AG04450 (cell line): ENCODE results near the gene GRHL1. TPM values are rescaled to one million over a fixed set of nuclear protein-coding genes. Genes with fewer than 3 reads are reported as not detected.

Experiments
- CTCF ChIA-PET: fragments of 300-600, 350-600 bp; formaldehyde crosslinking; extraction: SDS; loops from one replicate; lab custom pipeline; 2022; ENCODE audit warnings: antibody characterized with exemption, inconsistent platforms; lab: Charles Lee
- POLR2A ChIA-PET: fragments of 350-600 bp; formaldehyde crosslinking; extraction: SDS; loops from one replicate; lab custom pipeline; 2021; ENCODE audit warnings: antibody characterized with exemption, inconsistent platforms; lab: Yijun Ruan, JAX
- DNase-seq: peaks from one replicate; pipeline ENCODE4 v3.0.0-alpha.2; 2011; ENCODE audit warnings: low read depth, low spot score
- H3K27ac ChIP-seq: one replicate; pipeline ENCODE4 v1.5.1; 2012; ENCODE audit warnings: low read depth, low read length, control low read depth
- H3K27me3 ChIP-seq: one replicate; pipeline ENCODE4 v1.6.0; 2012; ENCODE audit warnings: low read length; ENCODE audit not compliant: control insufficient read depth, insufficient read depth
- H3K4me3 ChIP-seq: 2 replicates; pipeline ENCODE4 v1.5.1; 2011; ENCODE audit warnings: mild to moderate bottlenecking, low read depth, low read length, control low read depth
- H3K9me3 ChIP-seq: 2 replicates; pipeline ENCODE4 v1.5.1; 2012; ENCODE audit warnings: low read length; ENCODE audit not compliant: control insufficient read depth, insufficient read depth
- polyA plus RNA-seq: library from polyadenylated mRNA; depleted of rRNA; stranded (reverse); fragments of >200 nt; gene quantifications from 2 replicates; pipeline ENCODE4 v1.2.3, GENCODE V29; 2011
- TF ChIP-seq, protein P1 (sequence below): IDR thresholded peaks from 2 replicates; pipeline ENCODE4 v1.5.1; 2011; ENCODE audit warnings: low read depth, low read length, control low read depth, inconsistent platforms

GRHL1 gene
- polyA plus RNA-seq, 1 experiment: 0.64 TPM

DNA sequence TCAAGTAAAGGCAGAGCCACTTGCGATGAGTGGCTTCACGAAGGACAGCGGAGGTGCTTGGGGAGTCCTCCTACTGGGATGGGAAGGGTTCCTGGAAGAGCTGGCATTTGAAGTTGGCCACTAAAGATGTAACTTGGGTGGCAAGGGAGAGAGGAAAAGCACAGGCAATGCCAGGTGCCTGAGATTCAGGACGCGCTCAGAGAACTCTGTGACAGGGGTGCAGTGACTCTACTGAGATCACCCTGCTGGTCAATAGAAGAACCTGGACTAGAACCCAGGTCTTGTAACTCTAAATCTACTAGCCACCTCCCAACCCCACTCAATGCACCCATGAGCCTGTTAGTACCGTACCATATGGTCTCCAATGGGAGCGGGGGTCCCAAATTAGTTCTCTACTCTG is 5.4 kb upstream of the GRHL1 start:
- CTCF ChIA-PET: interaction anchor here (0.9 to 2.8 kb wide), 2 partner anchors 38 to 133 kb away, joined by 3 to 9 read pairs; no protein-coding TSS in a partner anchor
- Histone ChIP-seq H3K4me3 (no peak overlapping the region), H3K27ac (no peak overlapping the region), H3K27me3 (peaks cover 9% of the 10 kb centered on the region), H3K9me3 (no peaks in the 10 kb centered on the region; the same call in 1 of the 2 replicates)
- TF ChIP-seq, protein P1, sequence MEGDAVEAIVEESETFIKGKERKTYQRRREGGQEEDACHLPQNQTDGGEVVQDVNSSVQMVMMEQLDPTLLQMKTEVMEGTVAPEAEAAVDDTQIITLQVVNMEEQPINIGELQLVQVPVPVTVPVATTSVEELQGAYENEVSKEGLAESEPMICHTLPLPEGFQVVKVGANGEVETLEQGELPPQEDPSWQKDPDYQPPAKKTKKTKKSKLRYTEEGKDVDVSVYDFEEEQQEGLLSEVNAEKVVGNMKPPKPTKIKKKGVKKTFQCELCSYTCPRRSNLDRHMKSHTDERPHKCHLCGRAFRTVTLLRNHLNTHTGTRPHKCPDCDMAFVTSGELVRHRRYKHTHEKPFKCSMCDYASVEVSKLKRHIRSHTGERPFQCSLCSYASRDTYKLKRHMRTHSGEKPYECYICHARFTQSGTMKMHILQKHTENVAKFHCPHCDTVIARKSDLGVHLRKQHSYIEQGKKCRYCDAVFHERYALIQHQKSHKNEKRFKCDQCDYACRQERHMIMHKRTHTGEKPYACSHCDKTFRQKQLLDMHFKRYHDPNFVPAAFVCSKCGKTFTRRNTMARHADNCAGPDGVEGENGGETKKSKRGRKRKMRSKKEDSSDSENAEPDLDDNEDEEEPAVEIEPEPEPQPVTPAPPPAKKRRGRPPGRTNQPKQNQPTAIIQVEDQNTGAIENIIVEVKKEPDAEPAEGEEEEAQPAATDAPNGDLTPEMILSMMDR: no peak
- DNase-seq: no peak
- POLR2A ChIA-PET: interaction anchor here (0.6 kb wide), 1 partner anchor 99 kb away, joined by 3 read pairs; no protein-coding TSS in a partner anchor

DNA sequence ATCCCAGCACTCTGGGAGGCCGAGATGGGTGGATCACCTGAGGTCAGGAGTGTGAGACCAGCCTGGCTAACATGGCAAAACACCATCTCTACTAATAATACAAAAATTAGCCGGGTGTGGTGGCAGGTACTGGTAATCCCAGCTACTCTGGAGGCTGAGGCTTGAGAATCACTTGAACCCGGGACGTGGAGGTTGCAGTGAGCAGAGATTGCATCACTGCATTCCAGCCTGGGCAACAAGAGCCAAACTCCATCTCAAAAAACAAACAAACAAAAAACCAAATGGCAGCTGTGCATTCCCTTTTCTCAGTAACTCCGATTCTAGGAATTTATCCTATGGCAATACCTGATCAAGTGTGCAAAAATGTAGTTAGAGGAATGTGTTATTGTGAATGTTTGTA is 4.7 kb upstream of the GRHL1 start:
- H3K27me3 ChIP-seq: peaks cover 9% of the 10 kb centered on the region
- ChIA-PET CTCF (interaction anchor here (0.9 to 2.8 kb wide), 3 partner anchors 38 to 133 kb away, joined by 3 to 9 read pairs (median 4); no protein-coding TSS in a partner anchor), POLR2A (interaction anchor here (0.6 to 0.8 kb wide), 2 partner anchors 61 to 98 kb away, joined by 3 read pairs; no protein-coding TSS in a partner anchor)
- no peak for DNase-seq
- H3K9me3 ChIP-seq: no peaks in the 10 kb centered on the region; the same call in 1 of the 2 replicates
- TF ChIP-seq, protein P1: no peak
- peak overlapping the region; percentile 39 for H3K27ac ChIP-seq
- H3K4me3 ChIP-seq: no peak overlapping the region

DNA sequence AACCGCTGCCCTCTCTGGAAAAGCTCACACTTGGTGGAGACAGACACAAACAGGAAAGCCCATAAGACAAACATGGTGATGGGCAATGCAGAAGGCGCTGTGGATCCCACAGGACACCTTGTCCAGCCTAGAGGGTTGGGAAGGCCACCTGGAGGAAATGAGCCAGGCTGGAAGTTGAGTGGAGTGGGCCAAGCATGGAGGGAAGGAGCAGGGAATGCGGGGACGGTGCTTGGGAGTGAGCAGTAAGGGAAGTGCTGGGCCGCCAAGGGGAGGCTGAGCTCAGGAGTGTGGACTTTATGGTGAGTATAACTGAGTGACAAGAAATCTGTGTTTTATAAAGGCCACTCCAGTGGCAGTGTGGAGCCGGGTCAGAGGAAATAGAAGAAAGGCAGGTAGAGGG is 2.8 kb upstream of the GRHL1 start:
- no peak for DNase-seq
- H3K4me3 ChIP-seq: no peak overlapping the region
- TF ChIP-seq, protein P1: no peak
- ChIA-PET CTCF (interaction anchor here (1.3 to 1.4 kb wide), 2 partner anchors 35 to 178 kb away, joined by 6 to 9 read pairs; no protein-coding TSS in a partner anchor), POLR2A (no interaction called here)
- no peaks in the 10 kb centered on the region; the same call in 1 of the 2 replicates for H3K9me3 ChIP-seq
- no peak overlapping the region for H3K27ac ChIP-seq
- peaks cover 21% of the 10 kb centered on the region for H3K27me3 ChIP-seq

DNA sequence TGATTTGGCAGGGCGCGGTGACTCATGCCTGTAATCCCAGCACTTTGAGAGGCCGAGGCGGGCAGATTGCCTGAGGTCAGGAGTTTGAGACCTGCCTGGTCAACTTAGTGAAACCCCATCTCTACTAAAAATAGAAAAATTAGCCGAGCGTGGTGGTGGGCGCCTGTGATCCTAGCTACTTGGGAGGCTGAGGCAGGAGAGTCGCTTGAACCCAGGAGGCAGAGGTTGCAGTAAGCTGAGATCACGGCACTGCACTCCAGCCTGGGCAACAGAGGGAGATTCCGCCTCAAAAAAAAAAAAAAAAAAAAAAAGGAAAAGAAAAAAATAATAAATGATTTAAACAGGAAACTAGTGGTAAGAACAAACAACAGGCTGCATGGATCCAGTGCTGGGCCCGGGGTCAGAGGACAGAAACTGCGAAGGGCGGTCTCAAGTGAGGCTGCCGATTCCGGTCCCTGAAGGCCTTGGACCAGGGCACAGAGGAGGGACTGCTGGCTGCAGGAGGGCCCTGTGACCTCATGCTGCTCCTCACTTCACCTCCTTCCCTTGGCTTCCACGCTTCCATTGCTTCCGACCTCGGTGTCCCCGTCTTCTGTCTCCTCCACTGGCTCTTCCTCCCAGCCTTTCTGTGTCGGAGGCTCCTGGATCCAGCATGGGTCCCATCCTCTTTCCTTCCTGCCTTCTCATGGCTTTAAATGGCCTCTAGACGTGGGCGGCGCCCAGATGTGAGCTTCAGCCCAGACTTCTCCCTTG is 2.1 kb upstream of the GRHL1 start:
- no peaks in the 10 kb centered on the region; the same call in 1 of the 2 replicates for H3K9me3 ChIP-seq
- H3K27ac ChIP-seq: no peak overlapping the region
- TF ChIP-seq, protein P1: no peak
- H3K27me3 ChIP-seq: peaks cover 23% of the 10 kb centered on the region
- H3K4me3 ChIP-seq: no peak overlapping the region
- POLR2A ChIA-PET: no interaction called here
- no peak for DNase-seq
- CTCF ChIA-PET: interaction anchor here (1.4 kb wide), 1 partner anchor 179 kb away, joined by 6 read pairs; no protein-coding TSS in a partner anchor
